Activated B cell treated with CpG ODN at 0.5 μM for 24 hours (primary cell): ENCODE results near the gene EIF4G1. TPM values are rescaled to one million over a fixed set of nuclear protein-coding genes. Genes with fewer than 3 reads are reported as not detected.
A peak's percentile ranks its signal among the peaks of the same experiment; 100 is the strongest.
"Not testable (repeated sequence)": the region's sequence is repeated elsewhere in the genome, so short reads cannot be mapped to it uniquely, and the experiment has no call there.

ENCODE experiments used
- ATAC-seq: fragments of 200-7000 bp; cut with Tn5 transposase; one replicate; pipeline ENCODE4 v1.10.0; 2021; ENCODE audit warnings: low read depth, mild to moderate bottlenecking, moderate library complexity
- CTCF ChIA-PET: fragments of 350-600 bp; sonication (Branson Sonifier 250); formaldehyde crosslinking; loops from one replicate; lab custom pipeline; 2021; ENCODE audit warnings: antibody characterized with exemption; lab: Charles Lee
- POLR2A ChIA-PET: fragments of 350-600 bp; sonication (Branson Sonifier 250); formaldehyde crosslinking; loops from one replicate; lab custom pipeline; 2021; ENCODE audit warnings: antibody characterized with exemption; lab: Charles Lee
- DNase-seq: peaks from one replicate; pipeline ENCODE4 v3.0.0; 2022
- H3K27ac Mint-ChIP-seq: one replicate; pipeline ENCODE4 v1.8.0; 2020; ENCODE audit warnings: mixed read lengths
- H3K27me3 Mint-ChIP-seq: one replicate; pipeline ENCODE4 v1.8.0; 2021; ENCODE audit warnings: mixed read lengths
- H3K36me3 Mint-ChIP-seq: one replicate; pipeline ENCODE4 v1.8.0; 2021; ENCODE audit warnings: low read depth, mixed read lengths
- H3K4me1 Mint-ChIP-seq: one replicate; pipeline ENCODE4 v1.8.0; 2021; ENCODE audit warnings: mixed read lengths
- H3K4me3 Mint-ChIP-seq: one replicate; pipeline ENCODE4 v1.8.0; 2020; ENCODE audit warnings: mild to moderate bottlenecking, mixed read lengths
- H3K9me3 Mint-ChIP-seq: one replicate; pipeline ENCODE4 v1.8.0; 2020; ENCODE audit warnings: mixed read lengths
- CTCF ChIP-seq: fragments of 200-600 bp; IDR thresholded peaks from one replicate; pipeline ENCODE4 v1.8.0; 2022; ENCODE audit warnings: antibody characterized with exemption, mild to moderate bottlenecking
- intact Hi-C: fragments of 100-400 bp; cut with micrococcal nuclease; formaldehyde crosslinking; loops from one replicate; pipeline ENCODE4 v1.15.1; 2024
- total RNA-seq: library from RNA; stranded (reverse); gene quantifications from 2 replicates; pipeline ENCODE4 v1.2.3, GENCODE V29; 2022

Gene EIF4G1
- total RNA-seq = 292 and 319 TPM in 2 replicates

GRCh38 chr3:184314363-184314699, at the start of gene EIF4G1:
Gene EIF4G1, plus strand, starts transcription at chr3:184314606. Its CDS starts 1,191 bp downstream, at chr3:184315797.
- TF ChIP-seq CTCF = no peak
- ChIA-PET CTCF (no interaction called here), POLR2A (no interaction called here)
- Mint-ChIP-seq H3K4me1 (peaks cover 28% of the 10 kb centered on the region), H3K4me3 (peak within 1 kb of the TSS; percentile 86), H3K27me3 (no peaks in the 10 kb centered on the region), H3K27ac (peak within 1 kb of the TSS; percentile 88), H3K36me3 (peaks cover 28% of the 10 kb centered on the region), H3K9me3 (no peaks in the 10 kb centered on the region)
- intact Hi-C loops = loop anchor here (1.0 to 2.0 kb wide), 7 partner anchors 15 to 678 kb away; partner anchors contain the start of genes AP2M1, EEF1AKMT4, EIF2B5 and PSMD2
- peak; percentile 92 for DNase-seq
- ATAC-seq = peak; percentile 86

- POLR2A ChIA-PET, H3K9me3 Mint-ChIP-seq, H3K4me3 Mint-ChIP-seq, ATAC-seq, DNase-seq, CTCF ChIA-PET, H3K4me1 Mint-ChIP-seq, H3K27ac Mint-ChIP-seq, intact Hi-C loops, H3K36me3 Mint-ChIP-seq: not testable (repeated sequence)
- H3K27me3 Mint-ChIP-seq = peaks cover 44% of the 10 kb centered on the region
Measured at GRCh38 chr3:184267249-184267648, 47.2 kb upstream of the EIF4G1 start.

- POLR2A ChIA-PET = no interaction called here
- intact Hi-C loops = no loop called here
- CTCF ChIA-PET = no interaction called here
- Mint-ChIP-seq H3K27me3 (peaks cover 35% of the 10 kb centered on the region), H3K4me3 (no peak overlapping the region), H3K27ac (no peak overlapping the region), H3K9me3 (peaks cover 1% of the 10 kb centered on the region), H3K4me1 (peaks cover 3% of the 10 kb centered on the region), H3K36me3 (no peaks in the 10 kb centered on the region)
- ATAC-seq (no peak), DNase-seq (no peak)
- TF ChIP-seq CTCF = no peak
Measured at GRCh38 chr3:184272269-184272668, 42.1 kb upstream of the EIF4G1 start.

- DNase-seq = no peak
- no peaks in the 10 kb centered on the region for H3K9me3 Mint-ChIP-seq
- H3K36me3 Mint-ChIP-seq = no peaks in the 10 kb centered on the region
- peaks cover 42% of the 10 kb centered on the region for H3K27me3 Mint-ChIP-seq
- no peak overlapping the region for H3K27ac Mint-ChIP-seq
- H3K4me1 Mint-ChIP-seq = peaks cover 3% of the 10 kb centered on the region
- no peak overlapping the region for H3K4me3 Mint-ChIP-seq
- ATAC-seq = no peak
- POLR2A ChIA-PET = no interaction called here
- no peak for TF ChIP-seq CTCF
- CTCF ChIA-PET = no interaction called here
- intact Hi-C loops = no loop called here
Measured at GRCh38 chr3:184275381-184275701, 39.1 kb upstream of the EIF4G1 start.

GRCh38 chr3:184275961-184276910, 38.2 kb upstream of the EIF4G1 start, which contains the start of gene ECE2:
Gene ECE2, plus strand, starts transcription at chr3:184276022. Its CDS starts 132 bp downstream, at chr3:184276154.
- Mint-ChIP-seq H3K36me3 (no peaks in the 10 kb centered on the region), H3K4me1 (peaks cover 3% of the 10 kb centered on the region), H3K4me3 (no peak within 1 kb of the TSS), H3K9me3 (no peaks in the 10 kb centered on the region), H3K27ac (no peak within 1 kb of the TSS), H3K27me3 (peaks cover 42% of the 10 kb centered on the region)
- ATAC-seq (no peak), DNase-seq (no peak)
- intact Hi-C loops = no loop called here
- POLR2A ChIA-PET = interaction anchor here (0.5 to 0.6 kb wide), 2 partner anchors 10 to 239 kb away, joined by 4 to 5 read pairs; no protein-coding TSS in a partner anchor
- TF ChIP-seq CTCF = no peak
- CTCF ChIA-PET = no interaction called here
